AG04449 (cell line): ENCODE data around the gene PXDN.
"Not testable (repeated sequence)": the region's sequence is repeated elsewhere in the genome, so short reads cannot be mapped to it uniquely, and the experiment has no call there.

Source experiments
- CTCF ChIA-PET: fragments of 350-600 bp; formaldehyde crosslinking; extraction: SDS; loops from one replicate; lab custom pipeline; 2021; ENCODE audit warnings: antibody characterized with exemption; lab: Yijun Ruan, JAX
- POLR2A ChIA-PET: fragments of 400-600, 350-600 bp; formaldehyde crosslinking; extraction: SDS; loops from one replicate; lab custom pipeline; 2020; ENCODE audit warnings: antibody characterized with exemption, inconsistent platforms; lab: Yijun Ruan, JAX
- DNase-seq: peaks from one replicate; pipeline ENCODE4 v3.0.0-alpha.2; 2010; ENCODE audit warnings: low read depth, low spot score
- H3K4me3 ChIP-seq: 2 replicates; pipeline ENCODE4 v1.5.1; 2011; ENCODE audit warnings: low read depth, mild to moderate bottlenecking, control low read depth, low read length
- CTCF ChIP-seq: IDR thresholded peaks from one replicate; pipeline ENCODE4 v1.5.1; 2011; ENCODE audit warnings: mild to moderate bottlenecking, moderate library complexity, low read length, control low read depth, inconsistent platforms; ENCODE audit not compliant: insufficient read depth; ENCODE audit errors: missing control alignments

The PXDN gene

GRCh38 chr2:1766851-1767811, 22.8 kb upstream of the PXDN start:
- no peak for TF ChIP-seq CTCF
- no peak for DNase-seq
- POLR2A ChIA-PET = no interaction called here
- H3K4me3 ChIP-seq = no peak overlapping the region
- CTCF ChIA-PET = interaction anchor here (0.9 to 13.2 kb wide), 5 partner anchors 8 to 216 kb away, joined by 3 to 110 read pairs (median 28); no protein-coding TSS in a partner anchor

DNA sequence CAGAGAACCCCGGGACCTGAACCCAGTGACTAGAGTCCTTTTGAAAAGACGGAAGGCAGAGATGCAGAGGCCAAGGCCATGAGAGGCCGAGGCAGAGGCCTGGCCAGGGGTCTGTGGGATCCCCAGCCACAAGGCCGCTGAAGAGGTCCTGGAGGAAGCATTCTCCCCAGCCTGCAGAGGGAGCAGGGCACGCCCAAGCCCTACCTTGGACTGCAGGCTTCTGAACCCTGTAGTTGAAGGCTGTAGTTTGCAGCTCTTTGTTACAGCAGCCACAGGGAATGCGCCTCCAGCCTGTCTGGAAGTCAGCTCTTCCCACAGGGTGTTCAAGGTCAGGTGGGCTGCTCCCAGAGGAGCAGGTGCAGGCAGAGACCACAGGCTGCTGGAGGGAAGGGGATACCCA, 22.1 kb upstream of the PXDN start:
- ChIA-PET POLR2A (no interaction called here), CTCF (interaction anchor here (7.7 to 13.2 kb wide), 2 partner anchors 15 to 216 kb away, joined by 45 to 110 read pairs; no protein-coding TSS in a partner anchor)
- DNase-seq = no peak
- H3K4me3 ChIP-seq = no peak overlapping the region
- TF ChIP-seq CTCF = no peak

DNA sequence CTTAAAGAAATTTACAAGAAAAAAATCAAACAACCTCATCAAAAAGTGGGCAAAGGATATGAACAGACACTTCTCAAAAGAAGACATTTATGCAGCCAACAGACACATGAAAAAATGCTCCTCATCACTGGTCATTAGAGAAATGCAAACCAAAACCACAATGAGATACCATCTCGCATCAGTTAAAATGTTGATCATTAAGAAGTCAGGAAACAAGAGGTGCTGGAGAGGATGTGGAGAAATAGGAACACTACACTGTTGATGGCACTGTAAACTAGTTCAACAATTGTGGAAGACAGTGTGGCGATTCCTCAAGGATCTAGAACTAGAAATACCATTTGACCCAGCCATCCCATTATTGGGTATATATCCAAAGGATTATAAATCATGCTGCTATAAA, 20.9 kb upstream of the PXDN start:
- POLR2A ChIA-PET, DNase-seq, H3K4me3 ChIP-seq: not testable (repeated sequence)
- CTCF ChIA-PET = interaction anchor here (1.2 kb wide), 1 partner anchor 12 kb away, joined by 3 read pairs; no protein-coding TSS in a partner anchor

GRCh38 chr2:1759611-1759930, 15.3 kb upstream of the PXDN start:
- POLR2A ChIA-PET = no interaction called here
- CTCF ChIA-PET = interaction anchor here (1.4 to 2.2 kb wide), 3 partner anchors 9 to 11 kb away, joined by 7 to 10 read pairs (median 8); no protein-coding TSS in a partner anchor
- DNase-seq = no peak
- no peak for TF ChIP-seq CTCF
- no peak overlapping the region for H3K4me3 ChIP-seq

DNA sequence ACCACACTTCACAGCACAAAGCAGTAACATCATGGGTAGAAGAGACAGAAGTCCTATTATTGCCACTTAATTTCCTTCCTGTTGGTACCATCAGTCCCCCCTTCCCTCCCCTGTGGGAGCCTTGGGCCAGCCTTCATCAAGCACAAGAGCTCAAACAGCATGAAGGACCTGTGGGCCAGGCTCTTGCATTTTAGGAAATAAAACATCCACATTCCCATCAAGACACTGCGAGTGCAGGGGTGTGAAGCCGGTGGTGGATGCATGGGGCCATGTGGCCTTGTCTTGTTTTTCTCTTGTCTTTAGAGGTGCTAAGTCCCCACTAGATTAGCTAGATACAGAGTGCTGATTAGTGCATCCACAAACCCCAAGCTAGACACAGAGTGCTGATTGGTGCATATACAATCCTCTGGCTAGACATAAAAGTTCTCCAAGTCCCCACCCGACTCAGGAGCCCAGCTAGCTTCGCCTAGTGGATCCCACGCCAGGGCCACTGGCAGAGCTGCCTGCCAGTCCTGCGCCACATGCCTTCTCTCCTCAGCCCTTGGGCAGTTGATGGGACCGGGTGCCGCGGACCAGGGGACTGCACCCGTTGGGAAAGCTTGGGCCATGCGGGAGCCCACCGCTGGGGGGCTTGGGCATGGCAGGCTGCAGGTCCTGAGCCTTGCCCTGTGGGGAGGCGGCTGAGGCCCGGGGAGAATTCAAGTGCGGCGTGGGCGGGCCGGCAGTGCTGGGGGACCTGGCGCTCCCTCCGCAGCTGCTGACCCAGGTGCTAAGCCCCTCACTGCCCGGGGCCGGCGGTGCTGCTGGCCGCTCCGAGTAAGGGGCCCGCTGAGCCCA, 14.7 kb upstream of the PXDN start:
- CTCF ChIA-PET = interaction anchor here (1.0 to 2.7 kb wide), 7 partner anchors 8 to 207 kb away, joined by 3 to 19 read pairs (median 8); no protein-coding TSS in a partner anchor
- no peak for TF ChIP-seq CTCF
- DNase-seq = no peak
- POLR2A ChIA-PET = no interaction called here
- no peak overlapping the region for H3K4me3 ChIP-seq

DNA sequence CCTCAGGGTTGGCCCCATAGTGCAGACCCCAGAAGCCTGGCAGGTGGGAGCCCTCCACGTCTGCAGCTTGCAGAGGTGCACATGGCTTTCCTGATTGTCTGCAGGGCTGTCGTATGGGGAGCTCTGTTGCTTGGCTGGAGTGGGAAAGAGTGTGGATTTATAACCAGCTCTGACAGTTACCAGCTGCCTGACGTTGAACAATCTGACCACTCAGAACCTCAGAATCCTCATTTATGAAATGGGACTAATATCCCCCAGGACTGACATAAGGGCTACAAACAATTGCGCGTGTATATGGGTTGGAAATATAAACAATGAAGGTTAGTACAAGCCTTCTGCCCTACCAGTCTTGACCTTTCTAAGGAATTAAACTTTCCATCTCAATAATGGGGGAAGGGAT, 13.9 kb upstream of the PXDN start:
- ChIA-PET POLR2A (interaction anchor here (1.0 kb wide), 1 partner anchor 11 kb away, joined by 3 read pairs; no protein-coding TSS in a partner anchor), CTCF (interaction anchor here (1.0 to 2.7 kb wide), 7 partner anchors 8 to 206 kb away, joined by 3 to 19 read pairs (median 8); no protein-coding TSS in a partner anchor)
- DNase-seq = no peak
- H3K4me3 ChIP-seq = no peak overlapping the region
- TF ChIP-seq CTCF = no peak
